SHP77 (cell line): ENCODE data around the gene ANKRD39.
"Not testable (repeated sequence)": the region's sequence is repeated elsewhere in the genome, so short reads cannot be mapped to it uniquely, and the experiment has no call there.

Experiments used
- DNase-seq, 2 experiments: peaks; one replicate each; lab custom pipeline; 2025; lab: John Stamatoyannopoulos, UW

Gene ANKRD39

DNA sequence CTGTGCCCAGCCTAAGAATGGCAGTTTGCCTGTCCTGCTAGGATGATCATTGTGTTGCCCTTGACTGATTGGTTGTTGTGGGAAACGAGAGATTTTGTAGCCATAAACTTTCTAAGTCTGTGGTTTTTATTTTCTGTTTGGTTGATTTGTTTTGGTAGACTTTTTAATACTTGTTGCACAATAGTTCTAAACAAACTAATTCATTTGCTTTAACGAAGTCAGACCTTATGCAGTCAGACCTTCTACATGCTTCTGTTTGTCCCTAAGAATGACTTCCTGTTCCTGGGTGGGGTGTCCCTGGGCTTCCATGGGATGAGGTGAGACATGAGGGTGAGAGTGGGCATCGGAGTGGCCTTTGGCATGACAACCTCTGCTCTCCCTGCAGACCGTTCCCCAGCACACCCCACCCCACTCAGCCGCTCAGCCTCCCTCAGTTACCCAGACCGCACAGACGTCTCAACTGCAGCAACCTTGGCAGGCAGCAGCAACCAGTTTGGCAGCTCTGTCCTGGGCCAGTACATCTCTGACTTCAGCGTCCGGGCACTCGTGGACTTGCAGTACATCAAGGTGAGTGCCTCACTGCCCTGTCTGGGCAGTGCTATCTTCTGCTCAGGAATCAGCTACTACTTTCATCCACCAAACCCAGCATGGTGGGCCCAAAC, 49.5 kb downstream of the ANKRD39 start:
- DNase-seq: no peak

- no peak for DNase-seq
Measured at GRCh38 chr2:96807127-96807471, 50.7 kb downstream of the ANKRD39 start.

GRCh38 chr2:96806468-96807126, 51.2 kb downstream of the ANKRD39 start:
- no peak for DNase-seq

DNA sequence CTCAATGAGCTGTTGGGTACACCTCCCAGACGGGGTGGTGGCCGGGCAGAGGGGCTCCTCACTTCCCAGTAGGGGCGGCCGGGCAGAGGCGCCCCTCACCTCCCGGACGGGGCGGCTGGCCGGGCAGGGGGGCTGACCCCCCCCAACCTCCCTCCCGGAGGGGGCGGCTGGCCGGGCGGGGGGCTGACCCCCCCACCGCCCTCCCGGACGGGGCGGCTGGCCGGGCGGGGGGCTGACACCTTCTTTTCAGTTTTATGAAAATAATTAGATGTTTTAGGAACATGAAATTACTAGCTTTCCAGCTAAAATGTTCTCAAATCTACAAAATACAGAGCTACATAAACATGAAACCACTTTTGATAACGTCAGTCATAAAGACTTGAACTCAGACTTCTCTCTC, 51.9 kb downstream of the ANKRD39 start:
- not testable (repeated sequence) for DNase-seq

GRCh38 chr2:96804986-96805385, 52.8 kb downstream of the ANKRD39 start:
- no peak for DNase-seq

GRCh38 chr2:96802721-96803120, 55.1 kb downstream of the ANKRD39 start:
- no peak for DNase-seq

DNA sequence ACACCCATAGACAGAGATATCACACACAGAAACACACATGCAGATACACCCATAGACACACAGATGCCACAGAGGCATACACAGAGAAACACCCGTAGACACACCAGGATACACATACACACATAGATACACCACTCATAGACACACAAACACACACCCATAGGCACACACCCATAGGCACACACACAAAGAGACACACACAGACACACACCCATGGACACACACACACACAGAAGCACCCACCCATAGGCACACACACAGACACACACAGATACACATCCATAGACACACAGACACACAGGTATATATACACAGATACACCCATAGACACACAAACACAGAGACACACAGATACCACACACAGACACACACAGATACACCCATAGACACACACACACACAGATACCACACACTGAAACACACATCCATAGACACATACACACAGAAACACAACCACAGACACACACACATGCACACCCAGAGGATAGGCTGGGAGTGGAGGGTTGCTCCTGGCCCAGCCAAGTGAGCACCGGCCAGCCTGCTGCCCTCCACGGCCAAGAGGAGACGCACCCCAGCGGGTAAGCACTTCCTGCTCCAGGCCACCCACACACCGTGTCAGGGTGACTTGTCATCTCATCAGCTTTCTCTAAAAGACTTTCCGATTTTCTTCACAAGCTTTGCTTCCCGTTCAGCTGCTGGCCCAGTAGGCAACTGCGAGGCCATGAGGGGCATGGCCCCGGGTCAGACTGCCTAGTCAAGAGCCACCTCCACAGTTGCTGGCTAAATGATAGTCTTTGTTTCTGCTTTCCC, 55.8 kb downstream of the ANKRD39 start:
- no peak for DNase-seq

DNA sequence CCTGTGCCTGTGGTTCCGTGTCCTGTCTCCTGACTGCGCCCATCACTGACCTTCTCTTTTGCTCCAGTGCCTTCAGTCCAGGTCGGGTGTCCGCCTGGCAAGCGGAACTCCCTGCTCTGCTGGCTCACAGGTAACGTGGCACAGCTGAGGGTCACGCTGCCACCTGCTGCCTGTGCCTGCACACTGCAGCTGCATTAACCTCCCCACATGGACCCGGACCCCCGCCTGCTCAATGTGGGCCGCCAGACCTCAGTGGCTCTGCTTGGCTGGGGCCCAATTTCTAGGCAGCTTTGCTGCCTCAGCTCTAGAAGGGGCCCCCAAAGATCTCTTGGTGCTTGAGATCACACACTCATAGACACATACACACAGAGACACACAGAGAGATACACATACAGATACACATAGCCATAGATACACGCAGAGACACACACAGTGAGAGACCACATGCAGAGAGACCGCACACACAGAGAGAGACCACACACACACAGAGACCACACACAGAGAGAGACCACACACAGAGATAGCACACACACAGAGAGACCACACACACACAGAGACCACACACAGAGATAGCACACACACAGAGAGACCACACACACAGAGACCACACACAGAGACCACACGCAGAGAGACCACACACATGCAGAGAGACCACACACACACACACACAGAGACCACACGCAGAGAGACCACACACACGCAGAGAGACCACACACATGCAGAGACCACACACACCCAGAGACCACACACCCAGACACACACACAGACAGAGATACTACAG, 56.6 kb downstream of the ANKRD39 start:
- DNase-seq: peak; percentile 8 to 59

DNA sequence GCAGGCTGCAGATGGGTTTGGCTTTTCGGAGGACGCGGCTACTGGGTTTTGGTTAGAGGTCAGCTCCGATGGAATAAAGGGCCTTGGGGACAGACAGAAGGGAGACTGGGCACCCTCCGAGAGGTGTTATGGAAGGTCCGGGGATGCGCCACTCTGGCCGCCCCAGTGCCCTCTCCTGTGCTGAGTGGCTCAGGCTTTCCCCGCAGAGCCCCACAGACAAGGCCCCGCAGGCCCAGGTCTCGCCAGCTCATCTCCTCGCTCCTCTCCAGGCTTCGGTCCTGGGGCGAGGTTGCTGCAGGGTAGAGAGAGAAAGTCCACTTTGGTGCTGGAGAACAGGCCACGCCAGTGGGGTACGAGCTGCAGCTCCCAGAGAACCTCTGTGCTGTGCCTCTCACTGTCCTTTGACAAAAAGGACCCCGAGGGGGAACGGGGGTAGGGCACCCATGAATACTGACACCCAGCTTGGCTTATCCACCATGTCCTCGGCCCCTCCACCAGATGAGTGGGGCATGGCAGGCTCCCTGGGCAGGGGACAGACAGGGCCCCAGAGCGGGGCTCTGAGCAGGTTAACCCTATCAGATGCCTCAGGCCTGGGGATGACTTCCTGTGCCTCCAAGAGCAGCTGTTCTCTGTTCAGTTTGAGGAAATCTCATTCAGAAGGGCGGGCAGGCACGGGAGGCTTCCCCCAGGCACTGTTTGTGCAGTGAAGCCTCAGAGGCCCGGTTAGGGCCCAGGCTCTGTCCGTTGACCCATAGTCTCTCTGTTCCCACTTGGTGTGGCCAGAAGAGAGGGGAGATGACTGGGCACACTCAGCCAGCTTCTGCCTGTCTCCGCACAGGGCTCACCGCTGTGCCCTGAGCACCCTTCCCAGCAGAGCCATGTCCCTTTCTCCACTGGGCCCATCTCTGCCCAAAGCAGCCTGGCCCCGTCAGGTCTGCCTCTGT, 57.5 kb downstream of the ANKRD39 start:
- DNase-seq: no peak

- DNase-seq: no peak
Measured at GRCh38 chr2:96799623-96799935, 58.2 kb downstream of the ANKRD39 start.

DNA sequence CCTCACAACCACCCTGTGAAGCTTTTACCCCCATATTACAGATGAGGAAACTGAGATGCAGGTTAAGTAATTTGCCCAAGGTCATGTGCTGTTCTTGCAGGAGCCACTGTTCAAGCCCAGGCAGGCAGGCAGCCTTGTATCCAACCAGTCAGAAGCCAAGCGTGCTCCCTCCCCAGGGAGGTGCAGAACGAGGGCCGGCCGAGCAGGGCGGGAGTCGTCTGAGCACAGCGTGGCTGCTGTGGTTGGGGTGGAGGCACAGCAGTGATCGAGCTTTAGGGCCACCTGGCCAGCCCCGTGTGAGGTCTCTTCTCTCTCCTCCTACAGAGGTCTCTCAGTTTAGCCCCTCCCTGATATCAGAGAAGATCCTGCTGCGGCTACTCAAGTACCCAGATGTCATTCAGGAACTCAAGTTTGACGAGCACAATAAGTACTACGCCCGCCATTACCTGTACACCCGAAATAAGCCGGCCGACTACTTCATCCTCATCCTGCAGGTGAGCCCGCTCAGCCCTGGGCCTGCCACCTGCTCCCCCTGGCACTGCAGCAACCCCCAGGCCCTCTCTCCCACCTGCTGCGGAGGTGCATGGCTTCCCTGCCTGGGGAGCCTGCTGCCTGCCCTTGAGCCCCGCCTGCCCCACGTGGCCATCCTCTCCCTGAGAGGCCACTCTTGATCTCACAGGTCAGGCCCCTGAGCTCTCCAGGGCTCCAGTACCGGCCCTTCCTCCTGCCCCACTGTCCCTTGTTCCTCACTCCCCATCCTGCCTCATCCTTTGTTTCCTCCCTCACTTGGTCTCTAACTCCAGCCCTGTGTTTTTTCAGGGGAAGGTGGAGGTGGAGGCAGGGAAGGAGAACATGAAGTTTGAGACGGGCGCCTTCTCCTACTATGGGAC, 58.8 kb downstream of the ANKRD39 start:
- no peak for DNase-seq
